HG03521 (cell line): Measurements from ENCODE around the gene MLYCD.

Experiments used
- ATAC-seq: cut with Tn5 transposase; IDR thresholded peaks from one replicate; pipeline ENCODE4 v1.9.1; 2021; ENCODE audit warnings: mild to moderate bottlenecking, moderate library complexity; ENCODE audit not compliant: unreplicated experiment

The MLYCD gene

DNA sequence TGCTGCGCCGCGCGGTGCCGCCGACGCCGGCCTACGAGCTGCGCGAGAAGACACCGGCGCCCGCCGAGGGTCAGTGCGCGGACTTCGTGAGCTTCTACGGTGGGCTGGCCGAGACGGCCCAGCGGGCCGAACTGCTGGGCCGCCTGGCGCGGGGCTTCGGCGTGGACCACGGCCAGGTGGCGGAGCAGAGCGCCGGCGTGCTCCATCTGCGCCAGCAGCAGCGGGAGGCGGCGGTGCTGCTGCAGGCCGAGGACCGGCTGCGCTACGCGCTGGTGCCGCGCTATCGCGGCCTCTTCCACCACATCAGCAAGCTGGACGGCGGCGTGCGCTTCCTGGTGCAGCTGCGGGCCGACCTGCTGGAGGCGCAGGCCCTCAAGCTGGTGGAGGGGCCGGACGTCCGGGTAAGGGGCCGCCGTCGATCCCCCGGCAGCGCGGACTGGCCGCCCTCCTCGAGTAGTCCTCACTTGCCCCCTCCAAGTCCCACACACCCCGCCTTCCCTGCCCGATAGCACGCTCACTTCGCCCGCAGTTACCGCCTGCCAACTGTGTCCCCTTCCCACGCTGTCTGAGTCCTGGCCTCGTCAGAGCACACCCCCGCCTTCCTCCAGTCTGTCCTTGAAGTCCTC lies 470 bp downstream of the MLYCD start:
- ATAC-seq: peak; percentile 50

- ATAC-seq: no peak
Observed at GRCh38 chr16:83899978-83900377, 1.1 kb downstream of the MLYCD start.

DNA sequence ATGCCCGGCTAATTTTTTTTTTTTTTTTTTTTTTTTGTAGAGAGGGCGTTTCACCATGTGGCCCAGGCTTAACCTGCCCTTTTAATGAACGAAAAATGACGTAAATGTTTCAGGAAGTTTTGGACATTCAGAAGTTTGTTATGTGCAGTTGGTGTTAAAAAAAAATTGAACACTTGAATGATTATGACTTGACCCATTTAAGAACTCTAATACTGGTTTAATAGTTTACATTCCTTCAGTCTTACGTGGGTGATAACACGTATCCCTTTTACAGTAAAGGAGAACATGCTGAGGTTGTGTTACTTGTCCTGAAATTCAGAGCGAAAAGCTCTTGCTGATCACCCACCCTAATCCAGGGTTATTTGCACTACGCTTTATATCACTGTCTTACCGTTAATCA lies 1.7 kb downstream of the MLYCD start:
- ATAC-seq: no peak

DNA sequence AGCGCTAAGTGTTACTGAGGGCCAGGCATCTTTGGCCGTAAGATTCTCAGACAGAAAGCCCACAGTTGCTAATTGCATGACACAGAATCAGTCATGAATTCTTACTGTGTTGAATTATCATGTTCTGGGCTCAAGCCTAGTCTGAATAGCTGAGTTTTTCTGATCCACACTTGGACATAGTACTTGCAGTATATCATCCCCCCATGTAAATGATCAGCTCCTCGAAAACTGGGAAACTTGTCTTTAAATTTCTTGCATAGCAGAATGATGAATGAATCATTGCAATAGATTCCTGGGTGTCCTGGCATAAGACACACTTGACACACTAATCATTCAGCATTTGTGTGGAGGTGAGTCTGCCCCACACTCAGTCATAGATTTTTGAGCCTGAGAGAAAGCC lies 2.2 kb downstream of the MLYCD start:
- ATAC-seq: no peak

DNA sequence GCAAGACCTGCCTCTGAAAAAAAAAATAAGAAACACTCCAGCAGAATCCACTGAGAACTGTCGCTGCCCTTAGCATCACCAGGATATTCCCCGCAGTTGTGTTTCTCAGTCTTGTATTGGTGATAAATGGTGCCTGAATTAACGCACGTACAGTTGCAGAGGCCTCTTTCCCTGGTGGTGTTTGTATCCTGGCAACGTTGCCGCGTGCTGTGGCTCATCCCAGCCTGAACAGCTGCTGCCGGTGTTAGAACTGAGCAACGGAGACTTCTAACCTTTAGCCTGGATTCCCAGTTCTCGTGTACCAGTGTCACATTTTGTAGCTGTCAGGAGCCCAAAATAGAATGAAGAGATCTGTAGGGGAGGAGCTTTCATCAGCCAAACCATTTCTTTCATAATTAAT lies 4.8 kb downstream of the MLYCD start:
- ATAC-seq: no peak

GRCh38 chr16:83906683-83907082 lies 7.8 kb downstream of the MLYCD start:
- ATAC-seq: no peak

DNA sequence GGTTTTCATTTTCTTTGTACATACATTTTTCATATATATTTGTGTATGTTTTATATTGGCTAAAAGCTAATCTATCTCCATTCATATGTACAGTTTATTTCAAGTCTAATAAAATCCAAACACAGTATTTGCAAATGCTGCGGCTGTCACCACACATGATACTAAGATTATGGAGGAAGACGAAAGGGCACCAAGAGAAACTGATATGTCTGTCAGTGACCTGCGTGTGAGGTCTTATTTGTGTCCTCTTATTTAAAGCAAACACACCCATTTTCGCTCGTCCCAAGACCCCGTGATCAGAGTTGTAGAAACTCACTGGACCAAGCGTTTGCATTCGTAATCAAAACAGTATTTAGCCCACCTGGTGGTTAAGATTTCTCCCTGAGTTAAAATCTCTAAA lies 8.2 kb downstream of the MLYCD start:
- ATAC-seq: no peak

DNA sequence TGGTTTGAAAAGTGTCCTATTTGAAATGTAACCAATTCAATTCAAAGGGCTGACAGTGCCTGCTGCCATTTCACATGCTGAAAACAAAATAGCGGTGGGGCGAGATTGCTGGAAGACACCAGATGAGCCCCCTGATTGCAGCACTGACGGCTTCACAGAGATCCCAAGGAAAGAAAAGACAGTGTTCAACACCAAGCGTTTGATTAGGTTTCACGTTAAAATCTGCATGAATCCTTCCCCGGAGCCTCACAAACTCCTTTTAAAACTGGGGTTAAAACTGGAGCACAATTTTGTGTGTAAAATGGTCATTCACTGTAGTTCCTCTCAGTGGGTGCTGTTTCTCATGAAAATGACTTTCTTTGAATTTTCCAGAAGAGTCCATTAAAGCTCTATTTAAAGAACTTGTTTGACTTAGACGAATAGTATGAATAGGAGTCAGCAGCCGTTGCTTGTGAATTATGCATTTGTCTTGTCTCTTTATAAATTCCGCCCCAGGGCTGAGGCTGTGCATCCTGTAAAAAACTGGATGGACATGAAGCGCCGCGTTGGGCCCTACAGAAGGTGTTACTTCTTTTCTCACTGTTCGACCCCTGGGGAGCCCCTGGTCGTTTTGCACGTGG lies 8.8 kb downstream of the MLYCD start:
- ATAC-seq: no peak

- no peak for ATAC-seq
Observed at GRCh38 chr16:83908798-83909197, 9.9 kb downstream of the MLYCD start.

GRCh38 chr16:83911290-83911689 lies 12.4 kb downstream of the MLYCD start:
- no peak for ATAC-seq

- no peak for ATAC-seq
Observed at GRCh38 chr16:83912519-83913244, 13.8 kb downstream of the MLYCD start.

DNA sequence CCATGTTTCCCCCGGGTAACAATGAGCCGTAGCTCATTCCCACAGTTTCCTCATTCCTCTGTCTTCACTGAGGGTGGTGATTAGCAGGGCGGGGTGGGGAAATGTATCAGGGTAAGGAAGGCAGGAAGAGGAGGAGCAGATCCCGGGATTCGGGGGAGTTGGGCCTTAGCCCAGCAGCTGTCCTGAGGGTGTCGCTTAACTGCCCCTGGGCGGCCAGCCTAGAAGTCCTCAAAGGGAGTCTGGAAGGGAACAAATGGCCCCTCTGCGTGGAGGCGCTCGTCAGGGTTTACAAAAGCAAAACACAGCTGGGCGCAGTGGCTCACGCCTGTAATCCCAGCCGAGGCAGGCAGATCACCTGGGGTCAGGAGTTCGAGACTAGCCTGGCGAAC lies 14.3 kb downstream of the MLYCD start:
- ATAC-seq: no peak

DNA sequence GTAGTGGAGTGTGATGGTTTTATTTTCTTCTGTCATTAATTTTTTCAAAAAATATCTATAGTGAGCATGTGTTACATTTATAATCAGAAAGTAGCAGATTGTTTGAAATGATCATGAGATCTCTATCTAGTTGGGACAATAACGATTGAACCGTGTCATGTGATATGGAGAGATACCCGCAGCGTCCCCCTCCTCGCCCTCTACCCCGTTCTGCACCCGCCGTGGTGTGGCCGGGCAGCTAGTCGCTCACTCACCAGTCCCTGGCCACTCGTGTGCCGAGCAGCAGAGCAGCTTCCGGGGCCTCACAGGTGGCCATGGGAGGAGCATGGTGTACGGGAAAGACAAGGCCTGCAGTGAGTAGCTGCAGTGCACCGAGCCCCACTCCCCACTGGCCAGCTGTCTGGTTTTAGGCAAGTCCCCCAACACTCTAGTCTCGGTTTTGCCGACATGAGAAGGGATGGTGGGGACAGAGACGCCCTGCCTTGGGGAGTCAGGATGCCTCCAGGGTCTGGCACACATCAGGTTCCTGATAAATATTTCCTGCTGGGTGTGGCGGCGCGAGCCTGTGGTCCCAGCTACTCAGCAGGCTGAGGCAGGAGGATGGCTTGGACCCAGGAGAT lies 15.3 kb downstream of the MLYCD start:
- ATAC-seq: no peak

DNA sequence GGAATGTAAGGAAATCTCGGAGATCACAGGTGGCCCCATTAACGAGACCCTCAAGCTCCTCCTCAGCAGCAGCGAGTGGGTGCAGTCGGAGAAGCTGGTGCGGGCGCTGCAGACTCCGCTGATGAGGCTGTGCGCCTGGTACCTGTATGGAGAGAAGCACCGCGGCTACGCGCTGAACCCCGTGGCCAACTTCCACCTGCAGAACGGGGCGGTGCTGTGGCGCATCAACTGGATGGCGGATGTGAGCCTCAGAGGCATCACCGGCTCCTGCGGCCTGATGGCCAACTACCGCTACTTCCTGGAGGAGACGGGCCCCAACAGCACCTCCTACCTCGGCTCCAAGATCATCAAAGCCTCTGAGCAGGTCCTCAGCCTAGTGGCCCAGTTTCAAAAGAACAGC lies 16.2 kb downstream of the MLYCD start:
- ATAC-seq: no peak

- ATAC-seq: no peak
Observed at GRCh38 chr16:83915491-83915890, 16.6 kb downstream of the MLYCD start.

DNA sequence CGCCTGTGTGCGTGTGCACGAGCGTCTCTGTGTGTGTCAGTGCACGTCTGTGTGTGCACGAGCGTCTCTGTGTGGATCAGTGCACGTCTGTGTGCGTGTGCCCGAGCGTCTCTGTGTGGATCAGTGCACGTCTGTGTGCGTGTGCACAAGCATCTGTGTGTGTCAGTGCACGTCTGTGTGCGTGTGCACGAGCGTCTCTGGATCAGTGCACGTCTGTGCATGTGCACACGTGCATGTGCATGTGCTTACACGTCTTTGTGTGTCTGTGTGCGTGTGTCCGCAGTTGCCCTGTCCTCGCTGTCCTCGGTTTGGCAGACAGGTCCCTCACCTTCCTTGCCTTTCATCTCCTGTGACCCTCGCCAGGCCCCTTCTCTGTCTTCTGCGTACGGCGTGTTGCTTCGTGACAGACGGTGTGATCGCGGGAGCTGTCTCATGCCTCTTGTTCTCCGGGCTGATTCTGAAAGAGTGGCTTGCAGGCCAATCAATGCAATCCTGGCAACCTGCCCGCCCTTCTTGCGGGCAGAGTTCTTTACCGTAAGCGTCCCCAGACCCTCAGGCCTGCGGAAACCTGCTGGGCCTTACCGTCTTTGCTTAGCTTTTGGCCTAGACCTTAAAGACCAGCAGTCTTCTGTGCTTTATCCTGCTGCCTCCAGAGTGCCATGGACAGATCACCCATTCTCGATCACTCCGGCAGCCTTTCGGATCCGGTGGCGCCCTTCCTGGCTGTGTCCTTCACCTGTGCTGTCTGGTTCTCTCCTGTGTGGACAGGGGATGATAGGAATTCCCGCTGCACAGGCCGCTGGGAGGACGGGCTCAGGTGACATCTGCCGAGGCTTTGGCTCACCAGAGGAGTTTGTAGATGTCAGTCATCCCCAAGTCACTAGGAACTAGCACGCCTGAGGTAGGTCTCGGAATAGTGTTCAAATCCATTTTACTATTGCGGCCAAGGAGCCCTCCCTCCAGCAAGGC lies 18.5 kb downstream of the MLYCD start:
- ATAC-seq: no peak

GRCh38 chr16:83920894-83921491 lies 22.1 kb downstream of the MLYCD start:
- ATAC-seq: no peak

DNA sequence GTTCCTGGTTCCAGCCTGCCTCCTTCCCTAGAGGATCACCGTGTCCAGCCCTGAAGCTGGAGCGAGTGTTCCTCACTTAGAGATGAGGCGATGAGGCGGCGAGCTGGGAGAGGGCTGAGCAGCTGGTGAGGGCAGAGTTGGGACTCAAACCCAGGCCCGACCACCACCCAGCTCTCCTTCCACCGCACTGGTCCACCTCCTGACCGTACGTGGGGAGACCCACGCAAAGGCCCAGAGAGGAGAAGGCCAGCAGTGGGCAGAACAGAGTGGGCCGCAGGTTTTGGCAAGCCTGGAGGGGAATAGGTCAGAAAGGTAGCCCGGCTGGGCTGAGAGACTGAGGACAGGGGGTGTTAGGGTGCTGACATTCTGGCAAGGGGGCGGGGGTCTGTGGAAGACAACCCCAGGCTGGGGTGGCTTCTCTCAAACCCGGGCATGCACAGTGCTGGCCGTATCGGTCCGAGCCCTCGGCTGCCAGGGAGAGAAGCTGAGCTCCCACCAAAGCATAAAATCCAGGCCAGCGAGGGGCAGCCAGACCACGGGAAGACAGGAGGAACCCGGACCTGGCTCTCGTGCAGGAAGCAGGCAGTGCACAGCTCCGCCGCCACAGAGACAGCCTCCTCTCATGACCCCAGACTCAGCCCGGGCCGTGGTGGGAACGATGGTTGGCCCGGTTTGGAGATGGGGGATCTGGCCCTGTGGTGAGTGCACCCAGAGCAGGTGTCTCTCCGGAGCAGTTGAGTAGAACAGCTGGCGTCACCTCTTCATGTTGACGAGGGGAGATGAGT lies 24.9 kb downstream of the MLYCD start:
- no peak for ATAC-seq

- no peak for ATAC-seq
Observed at GRCh38 chr16:83924686-83925085, 25.8 kb downstream of the MLYCD start.
